KOPT-K1 (cell line): Measurements from ENCODE around the gene COL10A1.

Source experiments
- H3K27ac ChIP-seq: fragments of 200-600 bp; sonication (generic); 2 replicates; pipeline ENCODE4 v1.5.1; 2016; ENCODE audit warnings: antibody characterized with exemption, mild to moderate bottlenecking, low read depth, low read length; ENCODE audit not compliant: poor library complexity, severe bottlenecking
- H3K36me3 ChIP-seq: fragments of 200-600 bp; sonication (generic); 2 replicates; pipeline ENCODE4 v1.5.1; 2017; ENCODE audit warnings: antibody characterized with exemption, mild to moderate bottlenecking, low read length, moderate library complexity; ENCODE audit not compliant: insufficient read depth
- H3K9me3 ChIP-seq: fragments of 200-600 bp; sonication (generic); 2 replicates; pipeline ENCODE4 v1.5.1; 2017; ENCODE audit warnings: antibody characterized with exemption, low read length, mild to moderate bottlenecking; ENCODE audit not compliant: insufficient read depth, poor library complexity, severe bottlenecking

COL10A1 gene

DNA sequence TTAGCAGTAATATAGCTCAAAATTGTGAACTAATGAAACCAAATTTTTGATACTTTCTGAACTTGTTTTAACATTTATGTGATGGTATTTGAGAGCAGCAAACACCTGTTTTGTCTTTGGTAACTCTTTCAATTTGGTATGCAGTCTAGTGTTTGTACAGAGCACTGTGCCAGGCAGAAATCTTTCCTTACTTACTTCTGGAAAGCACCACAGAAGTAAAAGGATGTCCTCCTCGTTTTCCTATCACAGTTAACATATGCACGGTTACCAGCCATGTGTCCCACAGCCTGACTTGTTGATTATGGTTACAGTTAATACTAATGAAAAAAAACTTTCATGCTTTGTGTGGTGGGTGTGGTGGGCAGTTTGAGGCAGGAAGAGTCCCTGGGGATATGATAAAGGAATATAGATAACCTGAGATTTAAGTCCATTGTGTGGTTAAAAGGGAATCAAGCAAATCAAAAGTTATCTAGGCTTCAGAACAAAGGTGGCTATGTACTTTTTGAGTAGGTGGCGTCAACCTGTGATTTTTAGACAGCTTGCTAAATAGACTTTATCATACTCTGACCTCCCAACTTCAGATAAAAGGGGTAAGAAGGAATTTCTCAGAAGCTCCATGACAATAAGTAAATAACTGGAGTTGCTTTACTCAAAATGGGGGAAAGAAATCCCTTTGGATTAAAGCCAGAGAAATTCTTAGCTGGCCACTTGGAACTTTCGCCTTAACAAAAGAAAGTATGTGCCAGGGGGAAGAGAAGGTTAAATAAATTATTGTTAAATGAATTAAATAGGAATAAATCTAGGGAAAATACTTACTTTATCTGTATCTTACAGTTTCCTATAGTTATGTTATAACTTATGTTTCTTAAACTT, 20.1 kb upstream of the COL10A1 start:
- Histone ChIP-seq H3K27ac (no peak overlapping the region), H3K36me3 (no peaks in the 10 kb centered on the region), H3K9me3 (no peaks in the 10 kb centered on the region)

GRCh38 chr6:116144605-116145004, 18.7 kb upstream of the COL10A1 start:
- H3K9me3 ChIP-seq: no peaks in the 10 kb centered on the region
- no peaks in the 10 kb centered on the region for H3K36me3 ChIP-seq
- no peak overlapping the region for H3K27ac ChIP-seq

DNA sequence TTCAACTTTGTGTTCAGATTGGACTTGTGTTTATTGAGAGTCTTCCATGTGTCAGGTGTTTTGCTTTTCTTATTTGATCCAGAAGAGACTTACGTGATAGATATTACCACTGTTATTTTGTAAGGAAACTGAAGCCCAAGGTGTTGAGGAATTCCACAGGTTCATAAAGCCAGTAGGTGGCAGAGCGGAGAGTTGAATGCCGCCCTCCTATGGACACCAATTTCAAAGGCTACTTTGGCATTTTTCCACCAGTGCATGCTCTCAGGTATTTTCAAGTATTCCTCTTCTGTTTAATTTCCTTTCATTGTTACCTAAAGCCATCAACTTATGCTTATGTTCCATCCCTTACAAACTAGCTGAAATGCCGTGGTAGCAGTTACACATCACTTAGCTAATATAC, 14.0 kb upstream of the COL10A1 start:
- Histone ChIP-seq H3K36me3 (no peaks in the 10 kb centered on the region), H3K27ac (no peak overlapping the region), H3K9me3 (no peaks in the 10 kb centered on the region)

DNA sequence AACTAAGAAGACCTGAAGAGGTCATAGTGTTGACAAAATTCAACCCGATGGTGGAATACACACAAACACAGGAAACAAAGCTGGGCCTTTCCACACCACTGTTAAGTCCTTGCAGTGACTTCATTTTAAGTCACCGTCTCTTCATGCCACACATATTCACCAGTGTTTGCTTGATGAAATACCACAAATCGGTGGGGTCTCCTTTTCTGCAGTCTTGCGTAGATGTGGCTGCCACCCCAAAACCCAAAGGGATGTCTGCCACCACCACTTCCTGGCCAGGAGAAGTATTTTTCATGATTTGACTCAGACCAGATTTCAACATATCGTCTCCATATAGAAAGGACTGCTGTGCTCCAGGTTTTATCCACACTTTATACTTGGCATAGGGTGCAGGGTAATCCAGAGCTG, 11.0 kb upstream of the COL10A1 start:
- Histone ChIP-seq H3K9me3 (no peaks in the 10 kb centered on the region), H3K27ac (no peak overlapping the region), H3K36me3 (no peaks in the 10 kb centered on the region)

- Histone ChIP-seq H3K9me3 (no peaks in the 10 kb centered on the region), H3K36me3 (no peaks in the 10 kb centered on the region), H3K27ac (no peak overlapping the region)
Measured at GRCh38 chr6:116136373-116136772, 10.4 kb upstream of the COL10A1 start.

DNA sequence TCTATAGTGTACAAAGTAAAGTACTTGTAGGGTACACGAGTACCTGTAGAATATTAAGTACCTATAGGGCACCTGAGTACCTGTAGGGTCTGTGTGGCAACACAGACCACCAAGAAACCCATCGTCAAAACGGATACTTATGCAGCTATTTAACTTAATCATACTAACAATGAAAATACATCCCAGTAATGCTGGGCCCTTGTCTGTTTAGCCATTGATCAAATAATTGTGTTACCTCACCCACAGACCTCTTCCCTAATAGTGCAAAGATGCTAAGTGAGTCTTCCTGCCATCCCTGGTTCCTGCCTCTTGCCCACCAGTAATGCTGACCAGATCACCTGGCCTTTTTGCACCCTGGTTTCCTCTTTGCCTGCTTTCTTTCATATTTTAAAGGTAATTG, 7.5 kb upstream of the COL10A1 start:
- no peaks in the 10 kb centered on the region for H3K36me3 ChIP-seq
- no peak overlapping the region for H3K27ac ChIP-seq
- H3K9me3 ChIP-seq: no peaks in the 10 kb centered on the region

GRCh38 chr6:116127771-116128493, 2.0 kb upstream of the COL10A1 start:
- Histone ChIP-seq H3K27ac (no peak overlapping the region), H3K9me3 (no peaks in the 10 kb centered on the region)

GRCh38 chr6:116120430-116120829, 5.5 kb downstream of the COL10A1 start:
- no peak overlapping the region for H3K27ac ChIP-seq
- H3K36me3 ChIP-seq: no peaks in the 10 kb centered on the region
- no peaks in the 10 kb centered on the region for H3K9me3 ChIP-seq

More at GRCh38 chr6:116127771-116128493, 2.0 kb upstream of the COL10A1 start:
- no peaks in the 10 kb centered on the region for H3K36me3 ChIP-seq

- Histone ChIP-seq H3K9me3 (no peaks in the 10 kb centered on the region), H3K27ac (no peak overlapping the region), H3K36me3 (no peaks in the 10 kb centered on the region; the same call in 1 of the 2 replicates)
Measured at GRCh38 chr6:116118608-116119007, 7.3 kb downstream of the COL10A1 start.

GRCh38 chr6:116115781-116116180, 10.2 kb downstream of the COL10A1 start:
- H3K27ac ChIP-seq: no peak overlapping the region
- H3K36me3 ChIP-seq: peaks cover 4% of the 10 kb centered on the region; the same call in 1 of the 2 replicates
- H3K9me3 ChIP-seq: no peaks in the 10 kb centered on the region

DNA sequence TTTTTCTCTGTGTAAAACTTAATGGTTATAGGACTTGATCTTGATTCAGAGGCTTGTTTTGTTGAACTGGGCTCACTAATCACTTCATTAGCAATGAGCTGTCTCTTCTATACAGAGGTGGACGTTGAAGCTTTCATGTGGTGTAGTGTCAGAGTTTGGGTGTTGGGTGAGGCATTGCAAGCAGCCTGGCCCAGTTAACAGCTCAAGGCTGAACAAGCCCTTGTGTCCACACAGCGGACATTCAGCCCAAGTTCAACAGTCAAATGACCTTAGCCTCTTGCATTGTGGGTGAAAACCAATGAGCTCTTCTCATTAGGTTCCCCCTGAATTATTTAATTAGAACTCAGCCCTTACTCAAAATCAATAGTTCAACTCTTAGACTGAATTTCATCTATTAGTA, 12.5 kb downstream of the COL10A1 start:
- peaks cover 19% of the 10 kb centered on the region for H3K36me3 ChIP-seq
- no peaks in the 10 kb centered on the region for H3K9me3 ChIP-seq
- no peak overlapping the region for H3K27ac ChIP-seq

GRCh38 chr6:116111552-116112528, 14.1 kb downstream of the COL10A1 start:
- Histone ChIP-seq H3K27ac (no peak overlapping the region), H3K36me3 (peaks cover 19% of the 10 kb centered on the region), H3K9me3 (no peaks in the 10 kb centered on the region)

DNA sequence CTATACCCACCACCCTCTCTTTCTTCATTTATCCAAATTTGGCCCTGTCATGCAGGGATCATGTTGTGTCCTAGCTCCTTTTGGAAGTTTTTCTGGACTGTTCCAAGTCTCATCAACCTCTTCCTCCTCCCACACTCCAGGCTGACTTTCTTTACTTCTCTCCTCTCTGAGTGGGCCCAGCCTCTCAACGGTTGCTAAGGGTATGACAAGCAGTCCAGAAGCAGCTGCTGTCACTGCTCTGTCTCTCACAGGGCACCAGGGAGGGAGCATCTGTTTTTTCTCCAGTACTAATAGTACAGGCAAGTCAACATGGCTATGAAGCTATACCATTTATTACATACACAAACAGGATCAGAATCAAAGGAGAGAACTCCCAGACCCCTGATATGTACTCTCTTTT, 17.1 kb downstream of the COL10A1 start:
- no peak overlapping the region for H3K27ac ChIP-seq
- no peaks in the 10 kb centered on the region for H3K9me3 ChIP-seq
- H3K36me3 ChIP-seq: peaks cover 19% of the 10 kb centered on the region

DNA sequence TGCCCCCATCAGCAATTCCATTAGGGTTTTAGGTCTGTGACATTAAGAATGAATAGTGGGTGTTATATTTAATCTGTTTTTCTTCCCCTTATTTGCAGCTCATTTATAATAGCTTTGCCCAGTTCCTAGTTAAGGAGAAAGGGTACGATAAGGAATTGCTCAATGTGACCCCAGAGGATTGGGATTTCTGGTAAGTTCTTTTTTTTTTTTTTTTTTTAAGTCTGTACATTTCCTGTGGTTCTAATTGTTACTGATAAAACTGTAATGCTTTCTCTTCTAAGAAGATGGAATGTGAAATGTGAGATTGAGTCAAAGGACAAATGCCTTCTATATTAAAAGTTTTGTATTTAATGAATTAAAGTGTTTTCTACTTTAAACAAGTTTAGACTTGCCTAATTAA, 19.8 kb downstream of the COL10A1 start:
- Histone ChIP-seq H3K36me3 (peaks cover 18% of the 10 kb centered on the region), H3K27ac (no peak overlapping the region)

DNA sequence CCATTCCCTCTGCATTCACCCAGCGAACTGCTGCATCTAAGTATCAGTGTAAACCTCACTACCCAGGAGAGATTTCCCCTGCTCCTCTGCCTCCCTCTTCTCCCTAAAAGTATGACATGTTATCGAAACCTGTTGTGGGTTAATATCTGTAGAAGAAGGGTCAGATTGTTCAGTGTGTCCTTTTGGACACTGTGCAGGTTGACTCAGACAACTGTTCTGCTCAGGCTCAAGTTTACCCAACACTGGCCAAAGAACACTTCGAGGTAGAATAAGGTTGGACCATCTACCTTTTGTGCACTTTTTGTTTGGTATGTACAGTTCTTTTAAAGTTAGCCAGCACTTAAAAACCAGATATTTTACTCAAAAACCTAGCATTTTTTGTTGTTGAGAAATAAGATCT, 20.7 kb downstream of the COL10A1 start:
- no peak overlapping the region for H3K27ac ChIP-seq
- H3K36me3 ChIP-seq: peaks cover 9% of the 10 kb centered on the region
- H3K9me3 ChIP-seq: no peaks in the 10 kb centered on the region

More for the DNA sequence above, 19.8 kb downstream of the COL10A1 start:
- H3K9me3 ChIP-seq: no peaks in the 10 kb centered on the region
